A673 (cell line): ENCODE measurements around the gene PLEKHA8. TPM values are rescaled to one million over a fixed set of nuclear protein-coding genes. Genes with fewer than 3 reads are reported as not detected.

Source experiments
- BruUV-seq: library from RNA; stranded (reverse); fragments of 400-500 nt; replicated peaks from 2 replicates; lab custom pipeline; 2021; lab: Mats Ljungman, UMichigan
- CTCF ChIA-PET: fragments of 300-600 bp; sonication (Branson Sonifier 250); formaldehyde crosslinking; loops from one replicate; lab custom pipeline; 2022; ENCODE audit warnings: antibody characterized with exemption; lab: Charles Lee
- POLR2A ChIA-PET: fragments of 300-600 bp; sonication (Branson Sonifier 250); formaldehyde crosslinking; loops from one replicate; lab custom pipeline; 2022; ENCODE audit warnings: antibody characterized with exemption; ENCODE audit not compliant: low non-redundant PET; lab: Charles Lee
- DNase-seq: peaks from one replicate; pipeline ENCODE4 v3.0.0-alpha.2; 2015; ENCODE audit warnings: low spot score
- H3K27ac ChIP-seq: fragments of 200-600 bp; sonication (generic); 2 replicates; pipeline ENCODE4 v1.5.1; 2016; ENCODE audit warnings: mixed run types, low read depth, mild to moderate bottlenecking, mixed read lengths, antibody characterized with exemption, low read length; ENCODE audit not compliant: poor library complexity, severe bottlenecking
- H3K27me3 ChIP-seq: fragments of 200-600 bp; sonication (generic); replicated peaks from 2 replicates; pipeline ENCODE4 v1.6.1; 2017; ENCODE audit warnings: mixed run types, low read depth, mild to moderate bottlenecking, mixed read lengths, antibody characterized with exemption, low read length; ENCODE audit not compliant: insufficient read depth, poor library complexity
- H3K36me3 ChIP-seq: fragments of 200-600 bp; sonication (generic); 2 replicates; pipeline ENCODE4 v1.6.1; 2016; ENCODE audit warnings: mixed run types, mild to moderate bottlenecking, mixed read lengths, antibody characterized with exemption, low read length; ENCODE audit not compliant: insufficient read depth, poor library complexity, severe bottlenecking
- H3K4me1 ChIP-seq: fragments of 200-600 bp; sonication (generic); 2 replicates; pipeline ENCODE4 v1.6.1; 2017; ENCODE audit warnings: mixed run types, mild to moderate bottlenecking, mixed read lengths, antibody characterized with exemption, low read length; ENCODE audit not compliant: insufficient read depth, poor library complexity, severe bottlenecking
- H3K4me3 ChIP-seq: fragments of 200-600 bp; sonication (generic); 2 replicates; pipeline ENCODE4 v1.5.1; 2016; ENCODE audit warnings: low read depth, mixed run types, mild to moderate bottlenecking, mixed read lengths, low read length; ENCODE audit not compliant: poor library complexity, severe bottlenecking
- H3K9me3 ChIP-seq: fragments of 200-600 bp; sonication (generic); 2 replicates; pipeline ENCODE4 v1.6.1; 2016; ENCODE audit warnings: mixed run types, low read depth, mild to moderate bottlenecking, mixed read lengths, antibody characterized with exemption, low read length; ENCODE audit not compliant: poor library complexity, severe bottlenecking
- EZH2 ChIP-seq: fragments of 200-600 bp; sonication (generic); IDR thresholded peaks from 2 replicates; pipeline ENCODE4 v1.6.1; 2017; ENCODE audit warnings: borderline replicate concordance, low read depth, mild to moderate bottlenecking, mixed read lengths, antibody characterized with exemption, low read length; ENCODE audit not compliant: poor library complexity, severe bottlenecking
- intact Hi-C: fragments of 100-400 bp; cut with micrococcal nuclease; formaldehyde crosslinking; loops from one replicate; pipeline ENCODE4 v1.10.0; 2022; ENCODE audit not compliant: unreplicated experiment
- total RNA-seq: library from RNA; stranded (reverse); gene quantifications from 2 replicates; pipeline ENCODE4 v1.2.3, GENCODE V29; 2021
- TF ChIP-seq, protein P1 (sequence below): fragments of 300-800, 200-600 bp; sonication (generic); conservative IDR thresholded peaks from 2 replicates; pipeline ENCODE4 v1.5.1; 2017; ENCODE audit warnings: low read depth, mild to moderate bottlenecking, antibody characterized with exemption, low read length, moderate library complexity, mixed read lengths

PLEKHA8 gene
- total RNA-seq, 1 experiment from 2014 or later: 22.2 TPM

DNA sequence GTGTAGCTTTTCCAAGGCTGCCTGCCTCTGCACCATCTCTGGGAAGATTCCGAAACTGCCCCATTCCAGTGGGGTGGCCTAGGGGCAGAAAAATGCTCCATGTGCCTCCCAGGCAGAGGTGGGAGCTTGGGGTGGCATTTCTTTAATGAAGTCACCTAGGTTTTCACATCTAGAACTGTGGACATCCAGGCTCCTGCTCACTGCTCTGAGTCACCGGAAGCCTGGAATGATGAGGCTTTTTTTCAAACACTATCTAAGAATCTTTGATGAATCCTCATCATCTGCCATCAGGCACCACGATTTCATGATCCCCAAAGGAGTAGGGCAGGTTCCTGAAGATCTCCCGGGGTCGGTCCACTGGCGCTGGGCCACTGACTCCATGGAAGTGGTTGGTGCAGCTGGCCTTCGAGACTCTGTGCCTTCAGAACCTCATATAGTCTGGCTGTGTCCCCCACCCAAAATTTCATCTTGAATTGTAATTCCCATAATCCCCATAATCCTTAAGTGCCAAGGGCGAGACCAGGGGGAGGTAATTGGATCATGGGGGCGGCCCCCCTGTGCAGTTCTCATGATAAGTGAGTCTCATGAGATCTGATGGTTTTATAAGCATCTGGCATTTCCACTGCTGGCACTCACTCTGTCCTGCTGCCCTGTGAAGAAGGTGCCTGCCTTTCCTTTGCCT is 143.7 kb downstream of the PLEKHA8 start:
- Histone ChIP-seq H3K4me1 (peaks cover 9% of the 10 kb centered on the region), H3K27ac (no peak overlapping the region)
- intact Hi-C loops: no loop called here

DNA sequence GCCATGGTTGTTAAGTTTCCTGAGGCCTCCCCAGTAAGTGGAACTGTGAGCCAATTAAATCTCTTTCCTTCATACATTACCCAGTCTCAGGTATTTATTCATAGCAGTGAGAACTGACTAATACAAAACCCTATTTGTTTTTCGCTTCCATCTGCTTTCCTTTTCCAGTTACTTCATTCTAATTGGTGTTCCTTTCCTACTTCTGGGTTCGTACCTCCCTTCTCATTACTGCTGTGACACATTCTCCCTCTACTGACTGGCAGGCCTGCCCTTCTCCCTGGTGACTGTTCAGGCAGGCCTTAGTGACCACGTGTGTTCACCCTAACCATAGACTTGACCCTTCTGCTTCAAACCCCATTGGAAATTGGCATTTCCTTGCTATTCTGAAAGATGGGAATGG is 144.2 kb downstream of the PLEKHA8 start:
- Histone ChIP-seq H3K36me3 (no peaks in the 10 kb centered on the region), H3K4me1 (peaks cover 9% of the 10 kb centered on the region), H3K27me3 (no peaks in the 10 kb centered on the region), H3K4me3 (no peak overlapping the region), H3K27ac (no peak overlapping the region), H3K9me3 (no peaks in the 10 kb centered on the region)
- no peak for DNase-seq
- CTCF ChIA-PET: no interaction called here
- POLR2A ChIA-PET: no interaction called here
- BruUV-seq: no TSS peak
- intact Hi-C loops: no loop called here
- TF ChIP-seq, protein P1, sequence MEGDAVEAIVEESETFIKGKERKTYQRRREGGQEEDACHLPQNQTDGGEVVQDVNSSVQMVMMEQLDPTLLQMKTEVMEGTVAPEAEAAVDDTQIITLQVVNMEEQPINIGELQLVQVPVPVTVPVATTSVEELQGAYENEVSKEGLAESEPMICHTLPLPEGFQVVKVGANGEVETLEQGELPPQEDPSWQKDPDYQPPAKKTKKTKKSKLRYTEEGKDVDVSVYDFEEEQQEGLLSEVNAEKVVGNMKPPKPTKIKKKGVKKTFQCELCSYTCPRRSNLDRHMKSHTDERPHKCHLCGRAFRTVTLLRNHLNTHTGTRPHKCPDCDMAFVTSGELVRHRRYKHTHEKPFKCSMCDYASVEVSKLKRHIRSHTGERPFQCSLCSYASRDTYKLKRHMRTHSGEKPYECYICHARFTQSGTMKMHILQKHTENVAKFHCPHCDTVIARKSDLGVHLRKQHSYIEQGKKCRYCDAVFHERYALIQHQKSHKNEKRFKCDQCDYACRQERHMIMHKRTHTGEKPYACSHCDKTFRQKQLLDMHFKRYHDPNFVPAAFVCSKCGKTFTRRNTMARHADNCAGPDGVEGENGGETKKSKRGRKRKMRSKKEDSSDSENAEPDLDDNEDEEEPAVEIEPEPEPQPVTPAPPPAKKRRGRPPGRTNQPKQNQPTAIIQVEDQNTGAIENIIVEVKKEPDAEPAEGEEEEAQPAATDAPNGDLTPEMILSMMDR: no peak
- no peak for TF ChIP-seq EZH2

More for the DNA sequence above, 143.7 kb downstream of the PLEKHA8 start:
- Histone ChIP-seq H3K27me3 (no peaks in the 10 kb centered on the region), H3K36me3 (no peaks in the 10 kb centered on the region), H3K4me3 (no peak overlapping the region), H3K9me3 (no peaks in the 10 kb centered on the region)
- POLR2A ChIA-PET: no interaction called here
- no peak for DNase-seq
- TF ChIP-seq EZH2: no peak
- TF ChIP-seq, protein P1: no peak
- BruUV-seq: no TSS peak
- CTCF ChIA-PET: no interaction called here

DNA sequence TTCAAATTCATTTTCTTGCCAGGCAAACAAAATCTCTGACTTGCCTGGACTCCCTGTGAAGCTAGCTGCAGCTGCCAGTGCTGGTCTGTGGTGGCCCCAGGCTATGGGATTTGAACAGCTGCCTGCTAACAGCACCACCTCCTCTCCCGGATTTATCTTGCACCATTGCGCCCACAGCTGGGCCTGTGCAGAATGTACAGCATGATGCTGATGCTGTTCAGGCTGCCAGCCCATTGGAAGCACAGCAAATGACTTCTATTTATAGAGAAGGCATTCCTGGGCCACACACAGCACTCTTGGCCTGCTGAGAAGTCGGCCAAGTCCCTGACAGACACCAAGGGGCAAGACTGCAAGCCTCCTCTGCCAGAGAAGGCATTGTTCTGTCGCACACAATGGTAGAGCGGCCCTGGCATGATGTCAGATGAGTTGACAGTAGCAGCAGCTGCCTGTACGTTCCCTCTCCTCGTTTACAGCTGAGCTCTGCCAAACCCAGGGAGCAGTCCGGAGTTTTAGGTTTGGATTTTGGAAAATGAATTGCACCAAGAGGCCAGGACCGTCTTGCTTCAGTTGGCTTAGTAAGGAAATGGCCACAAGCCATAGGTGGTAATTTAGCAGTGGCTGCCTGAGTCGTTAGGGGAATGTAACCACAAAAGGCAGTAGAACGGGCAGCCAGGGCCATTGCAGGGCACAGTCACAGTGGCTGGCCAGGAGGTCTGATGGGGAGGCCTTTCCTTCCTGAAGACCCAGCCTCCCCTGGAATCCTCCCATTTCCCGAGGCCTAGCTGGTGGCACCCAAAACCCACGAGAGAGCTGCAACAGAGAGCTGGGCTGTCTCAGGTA is 145.1 kb downstream of the PLEKHA8 start:
- no peaks in the 10 kb centered on the region for H3K36me3 ChIP-seq
- no peak for TF ChIP-seq EZH2
- TF ChIP-seq, protein P1: peak; percentile 52
- no peaks in the 10 kb centered on the region for H3K9me3 ChIP-seq
- intact Hi-C loops: no loop called here
- no peak overlapping the region for H3K27ac ChIP-seq
- H3K4me3 ChIP-seq: no peak overlapping the region
- DNase-seq: peak; percentile 74
- no peaks in the 10 kb centered on the region for H3K27me3 ChIP-seq
- H3K4me1 ChIP-seq: peaks cover 9% of the 10 kb centered on the region
- no TSS peak for BruUV-seq
- POLR2A ChIA-PET: no interaction called here
- CTCF ChIA-PET: no interaction called here
